Neural cell (in vitro differentiated cells): Measurements from ENCODE around the gene KDM4C. TPM values are rescaled to one million over a fixed set of nuclear protein-coding genes. Genes with fewer than 3 reads are reported as not detected.

Experiments used
- H2AFZ ChIP-seq: fragments of 200-600, 300-800 bp; sonication (generic), shearing (Covaris generic); 2 replicates; pipeline ENCODE4 v1.6.0; 2014; ENCODE audit warnings: low read depth, mild to moderate bottlenecking, antibody characterized with exemption, low read length, moderate library complexity
- H3F3A ChIP-seq: fragments of 200-600 bp; shearing (Covaris generic); 2 replicates; pipeline ENCODE4 v1.6.1; 2016; ENCODE audit warnings: mild to moderate bottlenecking, moderate library complexity, mixed read lengths, antibody characterized with exemption, low read length; ENCODE audit not compliant: insufficient read depth, poor library complexity, severe bottlenecking
- H3K27ac ChIP-seq: fragments of 200-600, 300-800 bp; sonication (generic), shearing (Covaris generic); 2 replicates; pipeline ENCODE4 v1.5.1; 2014; ENCODE audit warnings: mild to moderate bottlenecking, low read length, moderate library complexity
- H3K27me3 ChIP-seq: fragments of 300-800, 200-600 bp; sonication (generic), shearing (Covaris generic); 2 replicates; pipeline ENCODE4 v1.6.0; 2014; ENCODE audit warnings: mild to moderate bottlenecking, low read depth, low read length, moderate library complexity; ENCODE audit not compliant: insufficient read depth
- H3K36me3 ChIP-seq: fragments of 300-800, 200-600 bp; sonication (generic), shearing (Covaris generic); 2 replicates; pipeline ENCODE4 v1.5.1; 2014; ENCODE audit warnings: mild to moderate bottlenecking, antibody characterized with exemption, low read length, moderate library complexity; ENCODE audit not compliant: insufficient read depth
- H3K4me2 ChIP-seq: fragments of 300-800, 200-600 bp; sonication (generic), shearing (Covaris generic); 2 replicates; pipeline ENCODE4 v1.6.0; 2014; ENCODE audit warnings: mild to moderate bottlenecking, low read length
- H3K4me3 ChIP-seq: fragments of 300-800, 200-600 bp; sonication (generic), shearing (Covaris generic); 2 replicates; pipeline ENCODE4 v1.5.1; 2014; ENCODE audit warnings: mild to moderate bottlenecking, low read length, moderate library complexity
- H3K79me2 ChIP-seq: fragments of 200-600 bp; shearing (Covaris generic); replicated peaks from 2 replicates; pipeline ENCODE4 v1.6.0; 2014; ENCODE audit warnings: mild to moderate bottlenecking, low read length, moderate library complexity; ENCODE audit not compliant: insufficient read depth
- H3K9ac ChIP-seq: fragments of 300-800, 200-600 bp; sonication (generic), shearing (Covaris generic); 2 replicates; pipeline ENCODE4 v1.6.1; 2016; ENCODE audit warnings: mild to moderate bottlenecking, low read length, mixed read lengths
- H3K9me2 ChIP-seq: fragments of 200-600 bp; shearing (Covaris generic); 2 replicates; pipeline ENCODE4 v1.6.1; 2016; ENCODE audit warnings: mild to moderate bottlenecking, low read length, mixed read lengths; ENCODE audit not compliant: insufficient read depth
- H3K9me3 ChIP-seq: fragments of 200-600, 300-800 bp; sonication (generic), shearing (Covaris generic); 2 replicates; pipeline ENCODE4 v1.6.1; 2016; ENCODE audit warnings: mild to moderate bottlenecking, mixed run types, low read length, moderate library complexity, mixed read lengths
- H4K20me1 ChIP-seq: fragments of 200-600 bp; shearing (Covaris generic); 2 replicates; pipeline ENCODE4 v1.6.1; 2016; ENCODE audit warnings: mild to moderate bottlenecking, mixed run types; ENCODE audit not compliant: insufficient read depth
- CTCF ChIP-seq: fragments of 450-650 bp; IDR thresholded peaks from 2 replicates; pipeline ENCODE4 v1.5.1; 2014; ENCODE audit warnings: antibody characterized with exemption, mild to moderate bottlenecking, moderate library complexity; ENCODE audit not compliant: poor library complexity, severe bottlenecking
- EP300 ChIP-seq: fragments of 450-650 bp; conservative IDR thresholded peaks from 2 replicates; pipeline ENCODE4 v1.6.1; 2014; ENCODE audit warnings: antibody characterized with exemption, mild to moderate bottlenecking, moderate library complexity; ENCODE audit not compliant: poor library complexity, severe bottlenecking
- EZH2 ChIP-seq: fragments of 200-600, 300-800 bp; shearing (Covaris generic), sonication (generic); IDR thresholded peaks from 2 replicates; pipeline ENCODE4 v1.6.1; 2014; ENCODE audit warnings: antibody characterized with exemption, low read length, borderline replicate concordance, mild to moderate bottlenecking; ENCODE audit not compliant: insufficient read depth, poor library complexity, severe bottlenecking
- MXI1 ChIP-seq: fragments of 450-650 bp; conservative IDR thresholded peaks from 2 replicates; pipeline ENCODE4 v1.6.1; 2014; ENCODE audit warnings: antibody characterized with exemption, mild to moderate bottlenecking; ENCODE audit not compliant: poor library complexity, severe bottlenecking
- POLR2AphosphoS5 ChIP-seq: IDR thresholded peaks from 2 replicates; pipeline ENCODE4 v1.6.1; 2012
- RAD21 ChIP-seq: fragments of 450-650 bp; conservative IDR thresholded peaks from 2 replicates; pipeline ENCODE4 v1.6.1; 2014; ENCODE audit warnings: antibody characterized with exemption, mild to moderate bottlenecking, moderate library complexity
- REST ChIP-seq: IDR thresholded peaks from 2 replicates; pipeline ENCODE4 v1.6.1; 2012; ENCODE audit warnings: borderline replicate concordance
- SMC3 ChIP-seq: fragments of 450-650 bp; conservative IDR thresholded peaks from 2 replicates; pipeline ENCODE4 v1.6.1; 2014; ENCODE audit warnings: antibody characterized with exemption, mild to moderate bottlenecking, moderate library complexity; ENCODE audit not compliant: poor library complexity
- TAF1 ChIP-seq: IDR thresholded peaks from 2 replicates; pipeline ENCODE4 v1.6.1; 2012; ENCODE audit warnings: low read depth
- polyA plus RNA-seq: library from polyadenylated mRNA; depleted of rRNA; stranded (reverse); fragments of >200 nt; gene quantifications from 2 replicates; pipeline ENCODE4 v1.2.3, GENCODE V29; 2014

Gene KDM4C
- polyA plus RNA-seq, 1 donor from 2014 or later, result 21.1 TPM

- H3K9ac ChIP-seq, result no peak overlapping the region
- H3F3A ChIP-seq, result no peaks in the 10 kb centered on the region
- H3K9me2 ChIP-seq, result no peaks in the 10 kb centered on the region
- H4K20me1 ChIP-seq, result no peaks in the 10 kb centered on the region
- H3K4me3 ChIP-seq, result no peak overlapping the region
- H3K36me3 ChIP-seq, result no peaks in the 10 kb centered on the region
- H3K27me3 ChIP-seq, result no peaks in the 10 kb centered on the region
- no peaks in the 10 kb centered on the region for H3K79me2 ChIP-seq
- H3K27ac ChIP-seq, result no peak overlapping the region
- TF ChIP-seq EZH2, result no peak
- TF ChIP-seq TAF1, result no peak
- TF ChIP-seq EP300, result no peak
- no peak for TF ChIP-seq RAD21
- H3K9me3 ChIP-seq, result no peaks in the 10 kb centered on the region
- H3K4me2 ChIP-seq, result no peak overlapping the region
- no peak overlapping the region for H2AFZ ChIP-seq
Observed at GRCh38 chr9:7095058-7095457, 337.3 kb downstream of the KDM4C start.

DNA sequence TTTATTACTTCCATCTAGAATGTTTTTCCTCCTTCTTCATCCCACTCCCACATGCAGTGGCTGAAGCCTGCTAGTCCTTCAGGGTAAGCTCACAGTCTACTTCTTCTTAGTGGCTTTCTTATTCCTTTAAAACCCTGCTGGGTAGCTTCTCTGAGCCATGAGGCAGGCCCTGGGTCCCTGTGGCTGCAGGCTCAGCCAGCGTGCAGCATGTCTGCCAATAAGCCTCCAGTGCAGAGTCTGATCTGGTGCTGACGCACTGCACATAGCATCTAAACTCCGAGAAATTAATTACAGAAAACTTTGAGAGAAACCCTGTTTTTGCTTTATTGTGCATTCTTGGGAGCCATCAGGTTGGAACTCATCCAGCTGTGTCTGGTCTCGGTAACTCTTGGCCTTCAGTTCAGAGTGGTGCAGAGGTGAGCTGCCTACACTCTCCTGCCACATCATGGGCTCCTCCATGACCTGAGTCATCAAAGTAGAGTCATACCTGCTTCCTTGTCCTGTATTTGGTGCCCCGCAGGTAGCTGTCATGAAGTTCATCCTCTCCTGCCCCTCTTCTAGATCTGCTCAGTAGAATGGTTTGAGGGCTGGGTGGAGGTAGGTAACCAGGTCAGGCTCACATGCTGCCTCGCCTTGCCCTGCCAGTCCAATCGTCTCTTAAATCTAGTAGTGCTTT is 339.4 kb downstream of the KDM4C start:
- Histone ChIP-seq H2AFZ (no peak overlapping the region), H3K79me2 (no peaks in the 10 kb centered on the region), H3F3A (no peaks in the 10 kb centered on the region), H3K9me2 (no peaks in the 10 kb centered on the region), H3K27me3 (no peaks in the 10 kb centered on the region), H3K9me3 (no peaks in the 10 kb centered on the region), H3K36me3 (no peaks in the 10 kb centered on the region), H3K4me3 (no peak overlapping the region), H4K20me1 (no peaks in the 10 kb centered on the region), H3K4me2 (no peak overlapping the region), H3K9ac (no peak overlapping the region), H3K27ac (no peak overlapping the region)
- TF ChIP-seq EP300 (no peak), CTCF (no peak), SMC3 (no peak), TAF1 (no peak), MXI1 (no peak)

GRCh38 chr9:7097785-7098752 is 340.3 kb downstream of the KDM4C start:
- Histone ChIP-seq H3K4me2 (no peak overlapping the region), H3K4me3 (no peak overlapping the region), H3K79me2 (no peaks in the 10 kb centered on the region), H3K27me3 (no peaks in the 10 kb centered on the region), H3K36me3 (no peaks in the 10 kb centered on the region), H3F3A (no peaks in the 10 kb centered on the region), H3K27ac (no peak overlapping the region), H4K20me1 (no peaks in the 10 kb centered on the region), H3K9ac (no peak overlapping the region), H2AFZ (no peak overlapping the region), H3K9me2 (no peaks in the 10 kb centered on the region), H3K9me3 (no peaks in the 10 kb centered on the region)
- TF ChIP-seq RAD21 (no peak), POLR2AphosphoS5 (no peak), REST (no peak), CTCF (no peak), SMC3 (no peak), EP300 (no peak), TAF1 (no peak)
